HEK293 (cell line): ENCODE measurements around the gene TEPSIN.

Source experiments
- CTCF ChIA-PET: fragments of 350-600 bp; formaldehyde crosslinking; extraction: SDS; loops from one replicate; lab custom pipeline; 2021; ENCODE audit warnings: antibody characterized with exemption; lab: Yijun Ruan, JAX
- POLR2A ChIA-PET: fragments of 300-600 bp; formaldehyde crosslinking; extraction: SDS; loops from one replicate; lab custom pipeline; 2020; ENCODE audit warnings: antibody characterized with exemption, inconsistent platforms; lab: Yijun Ruan, JAX
- H3K27ac ChIP-seq: fragments of 200-500 bp; sonication (Bioruptor generic); 2 replicates; pipeline ENCODE4 v1.5.1; 2014; ENCODE audit warnings: low read depth, low read length, control low read depth, inconsistent platforms; ENCODE audit errors: extremely low read depth
- H3K36me3 ChIP-seq, 2 experiments: fragments of 200-500 bp in 1 of 2; sonication (Bioruptor generic) in 1 of 2; 1 replicate in 1 of 2; 2 replicates in 1 of 2; pipeline ENCODE4 v1.5.1; 2014 to 2017; ENCODE audit warnings: inconsistent platforms in 2 of 2, low read length in 2 of 2; ENCODE audit not compliant: control insufficient read depth in 2 of 2, insufficient read depth in 1 of 2
- H3K4me1 ChIP-seq: fragments of 200-500 bp; sonication (Bioruptor generic); 2 replicates; pipeline ENCODE4 v1.5.1; 2014; ENCODE audit warnings: mild to moderate bottlenecking, low read length, inconsistent platforms; ENCODE audit not compliant: control insufficient read depth, insufficient read depth
- H3K4me3 ChIP-seq: 2 replicates; pipeline ENCODE4 v1.5.1; 2011; ENCODE audit warnings: low read depth, mild to moderate bottlenecking, control low read depth, low read length, moderate library complexity
- H3K9me3 ChIP-seq: fragments of 200-500 bp; sonication (Bioruptor generic); 2 replicates; pipeline ENCODE4 v1.5.1; 2014; ENCODE audit warnings: low read depth, low read length, inconsistent platforms; ENCODE audit not compliant: control insufficient read depth, insufficient read depth
- GLI2 ChIP-seq: fragments of 450-650 bp; formaldehyde crosslinking; IDR thresholded peaks from 2 replicates; pipeline ENCODE4; 2017; ENCODE audit warnings: missing biosample characterization, missing genetic modification characterization, low read depth, borderline replicate concordance
- KLF1 ChIP-seq: fragments of 450-650 bp; formaldehyde crosslinking; IDR thresholded peaks from 2 replicates; pipeline ENCODE4 v1.5.1; 2016; ENCODE audit warnings: missing biosample characterization, missing genetic modification characterization
- KLF16 ChIP-seq: fragments of 450-650 bp; formaldehyde crosslinking; IDR thresholded peaks from 2 replicates; pipeline ENCODE4 v1.5.1; 2017; ENCODE audit warnings: missing biosample characterization, missing genetic modification characterization
- KLF9 ChIP-seq: fragments of 450-650 bp; formaldehyde crosslinking; IDR thresholded peaks from 2 replicates; pipeline ENCODE4 v1.5.1; 2016; ENCODE audit warnings: missing biosample characterization, missing genetic modification characterization, low read depth
- PRDM1 ChIP-seq: fragments of 450-650 bp; formaldehyde crosslinking; IDR thresholded peaks from 2 replicates; pipeline ENCODE4; 2016; ENCODE audit warnings: missing biosample characterization, missing genetic modification characterization
- SALL2 ChIP-seq: fragments of 450-650 bp; formaldehyde crosslinking; IDR thresholded peaks from 2 replicates; pipeline ENCODE4 v1.5.0; 2017; ENCODE audit warnings: missing biosample characterization, mild to moderate bottlenecking, missing genetic modification characterization, borderline replicate concordance
- SCRT2 ChIP-seq: fragments of 450-650 bp; formaldehyde crosslinking; IDR thresholded peaks from 2 replicates; pipeline ENCODE4 v1.5.1; 2016; ENCODE audit warnings: missing biosample characterization, missing genetic modification characterization
- ZBTB17 ChIP-seq: fragments of 450-650 bp; formaldehyde crosslinking; IDR thresholded peaks from 2 replicates; pipeline ENCODE4 v1.5.1; 2016; ENCODE audit warnings: missing biosample characterization, missing genetic modification characterization
- ZBTB21 ChIP-seq: fragments of 450-650 bp; formaldehyde crosslinking; IDR thresholded peaks from 2 replicates; pipeline ENCODE4 v1.5.1; 2017; ENCODE audit warnings: missing biosample characterization, missing genetic modification characterization
- ZBTB7A ChIP-seq: fragments of 450-650 bp; formaldehyde crosslinking; IDR thresholded peaks from 2 replicates; pipeline ENCODE4 v1.5.1; 2016; ENCODE audit warnings: low read depth, missing biosample characterization, missing genetic modification characterization
- ZFP3 ChIP-seq: fragments of 450-650 bp; formaldehyde crosslinking; IDR thresholded peaks from 2 replicates; pipeline ENCODE4 v1.5.1; 2016; ENCODE audit warnings: low read depth, missing biosample characterization, missing genetic modification characterization
- ZNF146 ChIP-seq: fragments of 450-650 bp; formaldehyde crosslinking; IDR thresholded peaks from 2 replicates; pipeline ENCODE4 v1.5.1; 2016; ENCODE audit warnings: missing biosample characterization, missing genetic modification characterization
- ZNF155 ChIP-seq: fragments of 450-650 bp; formaldehyde crosslinking; IDR thresholded peaks from 2 replicates; pipeline ENCODE4 v1.5.1; 2016; ENCODE audit warnings: missing biosample characterization, missing genetic modification characterization
- ZNF239 ChIP-seq: fragments of 450-650 bp; formaldehyde crosslinking; IDR thresholded peaks from 2 replicates; pipeline ENCODE4 v1.5.1; 2016; ENCODE audit warnings: missing biosample characterization, missing genetic modification characterization
- ZNF341 ChIP-seq: fragments of 450-650 bp; formaldehyde crosslinking; IDR thresholded peaks from 2 replicates; pipeline ENCODE4; 2016; ENCODE audit warnings: low read depth, missing biosample characterization, missing genetic modification characterization
- ZNF501 ChIP-seq: fragments of 450-650 bp; formaldehyde crosslinking; IDR thresholded peaks from 2 replicates; pipeline ENCODE4 v1.5.1; 2016; ENCODE audit warnings: missing biosample characterization, missing genetic modification characterization
- ZNF776 ChIP-seq: fragments of 450-650 bp; formaldehyde crosslinking; IDR thresholded peaks from 2 replicates; pipeline ENCODE4 v1.5.0; 2017; ENCODE audit warnings: missing biosample characterization, missing genetic modification characterization, borderline replicate concordance
- ZNF777 ChIP-seq: fragments of 450-650 bp; formaldehyde crosslinking; IDR thresholded peaks from 2 replicates; pipeline ENCODE4 v1.5.1; 2017; ENCODE audit warnings: missing biosample characterization, missing genetic modification characterization, borderline replicate concordance
- TF ChIP-seq, protein P1 (sequence below): fragments of 450-650 bp; IDR thresholded peaks from 2 replicates; pipeline ENCODE4 v1.5.1; 2018; ENCODE audit warnings: missing biosample characterization, missing genetic modification characterization
- TF ChIP-seq, protein P2 (sequence below): fragments of 450-650 bp; formaldehyde crosslinking; IDR thresholded peaks from 2 replicates; pipeline ENCODE4 v1.5.1; 2017; ENCODE audit warnings: missing biosample characterization, missing genetic modification characterization
- TF ChIP-seq, protein P3 (sequence below): sonication (generic); formaldehyde crosslinking; IDR thresholded peaks from 2 replicates; pipeline ENCODE4 v1.8.1; 2022; ENCODE audit warnings: mild to moderate bottlenecking, moderate library complexity, missing genetic modification reagents
- TF ChIP-seq, protein P4 (sequence below): fragments of 450-650 bp; formaldehyde crosslinking; IDR thresholded peaks from 2 replicates; pipeline ENCODE4; 2016; ENCODE audit warnings: missing biosample characterization, missing genetic modification characterization
- TF ChIP-seq, protein P5 (sequence below): fragments of 450-650 bp; formaldehyde crosslinking; IDR thresholded peaks from 2 replicates; pipeline ENCODE4 v1.5.1; 2016; ENCODE audit warnings: missing biosample characterization, missing genetic modification characterization
- TF ChIP-seq, protein P6 (sequence below): fragments of 450-650 bp; formaldehyde crosslinking; IDR thresholded peaks from 2 replicates; pipeline ENCODE4 v1.5.1; 2017; ENCODE audit warnings: missing biosample characterization, missing genetic modification characterization

TEPSIN gene

DNA sequence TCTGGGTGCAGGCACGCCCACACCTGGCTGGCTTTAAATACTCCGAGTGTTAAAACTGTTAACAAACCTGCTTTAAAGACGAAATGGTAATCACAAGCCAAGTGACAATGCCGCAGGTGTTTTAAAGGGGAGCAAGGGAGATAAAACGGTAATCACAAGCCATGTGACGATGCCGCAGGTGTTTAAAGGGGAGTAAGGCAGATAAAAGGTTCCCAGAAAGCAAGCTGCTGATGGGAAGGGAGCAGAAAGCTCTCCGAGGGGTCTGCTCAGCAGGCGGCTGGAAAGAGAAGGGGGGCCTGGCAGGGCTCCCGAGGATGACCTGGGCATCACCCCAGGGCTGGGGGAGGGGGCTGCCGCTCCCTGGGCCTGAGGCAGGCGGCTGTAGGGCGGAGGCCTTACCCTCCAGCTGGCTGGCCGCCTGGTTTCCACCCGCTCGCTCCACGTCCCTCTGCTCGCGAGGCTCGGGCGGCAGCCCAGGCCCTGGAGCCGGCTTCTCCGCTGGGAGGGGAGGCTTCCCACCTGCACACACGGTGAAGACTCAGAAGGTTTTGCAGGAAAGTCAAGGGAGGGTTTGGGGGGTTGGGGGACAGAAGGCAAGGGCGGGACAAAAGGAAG, 12.3 kb upstream of the TEPSIN start (continued):
- TF ChIP-seq, protein P1, sequence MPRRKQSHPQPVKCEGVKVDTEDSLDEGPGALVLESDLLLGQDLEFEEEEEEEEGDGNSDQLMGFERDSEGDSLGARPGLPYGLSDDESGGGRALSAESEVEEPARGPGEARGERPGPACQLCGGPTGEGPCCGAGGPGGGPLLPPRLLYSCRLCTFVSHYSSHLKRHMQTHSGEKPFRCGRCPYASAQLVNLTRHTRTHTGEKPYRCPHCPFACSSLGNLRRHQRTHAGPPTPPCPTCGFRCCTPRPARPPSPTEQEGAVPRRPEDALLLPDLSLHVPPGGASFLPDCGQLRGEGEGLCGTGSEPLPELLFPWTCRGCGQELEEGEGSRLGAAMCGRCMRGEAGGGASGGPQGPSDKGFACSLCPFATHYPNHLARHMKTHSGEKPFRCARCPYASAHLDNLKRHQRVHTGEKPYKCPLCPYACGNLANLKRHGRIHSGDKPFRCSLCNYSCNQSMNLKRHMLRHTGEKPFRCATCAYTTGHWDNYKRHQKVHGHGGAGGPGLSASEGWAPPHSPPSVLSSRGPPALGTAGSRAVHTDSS, result no peak
- TF ChIP-seq ZBTB21, result no peak
- TF ChIP-seq KLF16, result no peak
- no peak for TF ChIP-seq SALL2 (tag by site-specific recombination)
- TF ChIP-seq GLI2 (tag by site-specific recombination), result no peak
- TF ChIP-seq KLF1 (tag by site-specific recombination), result peak; percentile 68
- TF ChIP-seq ZFP3 (tag by site-specific recombination), result no peak
- no peak for TF ChIP-seq ZBTB7A (tag by site-specific recombination)
- no peak for TF ChIP-seq ZBTB17 (tag by site-specific recombination)
- TF ChIP-seq ZNF776 (tag by site-specific recombination), result no peak
- TF ChIP-seq ZNF239 (tag by site-specific recombination), result no peak
- TF ChIP-seq, protein P2, sequence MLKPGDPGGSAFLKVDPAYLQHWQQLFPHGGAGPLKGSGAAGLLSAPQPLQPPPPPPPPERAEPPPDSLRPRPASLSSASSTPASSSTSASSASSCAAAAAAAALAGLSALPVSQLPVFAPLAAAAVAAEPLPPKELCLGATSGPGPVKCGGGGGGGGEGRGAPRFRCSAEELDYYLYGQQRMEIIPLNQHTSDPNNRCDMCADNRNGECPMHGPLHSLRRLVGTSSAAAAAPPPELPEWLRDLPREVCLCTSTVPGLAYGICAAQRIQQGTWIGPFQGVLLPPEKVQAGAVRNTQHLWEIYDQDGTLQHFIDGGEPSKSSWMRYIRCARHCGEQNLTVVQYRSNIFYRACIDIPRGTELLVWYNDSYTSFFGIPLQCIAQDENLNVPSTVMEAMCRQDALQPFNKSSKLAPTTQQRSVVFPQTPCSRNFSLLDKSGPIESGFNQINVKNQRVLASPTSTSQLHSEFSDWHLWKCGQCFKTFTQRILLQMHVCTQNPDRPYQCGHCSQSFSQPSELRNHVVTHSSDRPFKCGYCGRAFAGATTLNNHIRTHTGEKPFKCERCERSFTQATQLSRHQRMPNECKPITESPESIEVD, result no peak
- no peak for TF ChIP-seq ZNF146 (tag by site-specific recombination)
- TF ChIP-seq, protein P3, sequence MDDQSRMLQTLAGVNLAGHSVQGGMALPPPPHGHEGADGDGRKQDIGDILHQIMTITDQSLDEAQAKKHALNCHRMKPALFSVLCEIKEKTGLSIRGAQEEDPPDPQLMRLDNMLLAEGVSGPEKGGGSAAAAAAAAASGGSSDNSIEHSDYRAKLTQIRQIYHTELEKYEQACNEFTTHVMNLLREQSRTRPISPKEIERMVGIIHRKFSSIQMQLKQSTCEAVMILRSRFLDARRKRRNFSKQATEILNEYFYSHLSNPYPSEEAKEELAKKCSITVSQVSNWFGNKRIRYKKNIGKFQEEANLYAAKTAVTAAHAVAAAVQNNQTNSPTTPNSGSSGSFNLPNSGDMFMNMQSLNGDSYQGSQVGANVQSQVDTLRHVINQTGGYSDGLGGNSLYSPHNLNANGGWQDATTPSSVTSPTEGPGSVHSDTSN (CRISPR knock-in tag), result no peak
- no peak for TF ChIP-seq KLF9
- TF ChIP-seq, protein P4, sequence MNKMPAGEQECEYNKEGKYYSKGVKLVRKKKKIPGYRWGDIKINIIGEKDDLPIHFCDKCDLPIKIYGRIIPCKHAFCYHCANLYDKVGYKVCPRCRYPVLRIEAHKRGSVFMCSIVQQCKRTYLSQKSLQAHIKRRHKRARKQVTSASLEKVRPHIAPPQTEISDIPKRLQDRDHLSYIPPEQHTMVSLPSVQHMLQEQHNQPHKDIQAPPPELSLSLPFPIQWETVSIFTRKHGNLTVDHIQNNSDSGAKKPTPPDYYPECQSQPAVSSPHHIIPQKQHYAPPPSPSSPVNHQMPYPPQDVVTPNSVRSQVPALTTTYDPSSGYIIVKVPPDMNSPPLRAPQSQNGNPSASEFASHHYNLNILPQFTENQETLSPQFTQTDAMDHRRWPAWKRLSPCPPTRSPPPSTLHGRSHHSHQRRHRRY (tag by site-specific recombination), result no peak
- TF ChIP-seq SCRT2 (tag by site-specific recombination), result peak; percentile 86

DNA sequence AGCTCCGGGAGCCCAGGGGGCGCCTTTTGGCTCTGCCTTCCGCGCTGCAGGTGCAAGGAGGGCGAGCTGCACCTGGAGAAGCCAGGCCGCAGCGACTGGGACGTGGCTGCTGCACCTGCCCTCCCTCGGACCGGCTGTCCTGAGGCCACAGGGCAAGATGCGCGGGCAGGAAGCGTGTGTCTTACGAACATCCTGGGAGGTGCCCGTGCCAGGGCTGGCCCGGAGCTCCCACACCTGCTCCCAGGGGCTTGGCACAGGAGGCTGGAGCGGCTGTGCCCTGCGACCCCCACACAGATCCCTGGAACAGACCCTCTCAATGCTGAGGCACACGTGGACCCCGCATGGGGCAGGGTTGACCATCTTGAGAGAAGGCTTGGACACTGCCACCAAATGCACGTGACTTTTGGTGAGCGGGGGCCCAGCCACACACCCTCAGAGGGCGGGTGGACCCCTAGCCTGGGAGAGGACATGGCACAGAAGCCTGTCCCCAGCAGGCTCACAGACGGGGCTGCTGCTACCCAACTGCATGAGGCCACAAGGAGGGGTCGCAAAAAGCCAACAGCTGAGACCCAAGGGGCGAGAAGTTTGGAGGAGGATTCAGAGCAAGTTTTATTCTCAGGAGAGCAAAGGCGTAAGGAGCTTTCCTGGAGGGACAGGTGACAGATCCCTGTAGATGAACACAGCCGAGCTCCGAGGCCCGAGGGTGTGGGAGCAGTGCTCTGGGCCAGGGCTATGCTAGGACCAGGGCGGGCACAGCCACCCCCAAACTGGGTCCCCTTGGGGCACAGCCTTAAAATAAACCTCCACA, 11.6 kb upstream of the TEPSIN start:
- Histone ChIP-seq H3K4me3 (no peak overlapping the region), H3K9me3 (no peaks in the 10 kb centered on the region), H3K4me1 (peaks cover 4% of the 10 kb centered on the region; the same call in 1 of the 2 replicates), H3K36me3 (peaks cover 0 to 51% of the 10 kb centered on the region in 2 experiments; a peak in 2 of 3 replicates), H3K27ac (no peak overlapping the region)
- ChIA-PET CTCF (interaction anchor here (0.6 to 1.5 kb wide), 3 partner anchors 234 to 351 kb away, joined by 3 to 7 read pairs (median 6); no protein-coding TSS in a partner anchor), POLR2A (interaction anchor here (1.4 kb wide), 1 partner anchor 9 kb away, joined by 4 read pairs; no protein-coding TSS in a partner anchor)
- TF ChIP-seq PRDM1 (no peak), ZNF155 (tag by site-specific recombination) (no peak), ZNF341 (no peak), ZNF501 (tag by site-specific recombination) (no peak), ZNF777 (tag by site-specific recombination) (no peak)
- TF ChIP-seq, protein P5, sequence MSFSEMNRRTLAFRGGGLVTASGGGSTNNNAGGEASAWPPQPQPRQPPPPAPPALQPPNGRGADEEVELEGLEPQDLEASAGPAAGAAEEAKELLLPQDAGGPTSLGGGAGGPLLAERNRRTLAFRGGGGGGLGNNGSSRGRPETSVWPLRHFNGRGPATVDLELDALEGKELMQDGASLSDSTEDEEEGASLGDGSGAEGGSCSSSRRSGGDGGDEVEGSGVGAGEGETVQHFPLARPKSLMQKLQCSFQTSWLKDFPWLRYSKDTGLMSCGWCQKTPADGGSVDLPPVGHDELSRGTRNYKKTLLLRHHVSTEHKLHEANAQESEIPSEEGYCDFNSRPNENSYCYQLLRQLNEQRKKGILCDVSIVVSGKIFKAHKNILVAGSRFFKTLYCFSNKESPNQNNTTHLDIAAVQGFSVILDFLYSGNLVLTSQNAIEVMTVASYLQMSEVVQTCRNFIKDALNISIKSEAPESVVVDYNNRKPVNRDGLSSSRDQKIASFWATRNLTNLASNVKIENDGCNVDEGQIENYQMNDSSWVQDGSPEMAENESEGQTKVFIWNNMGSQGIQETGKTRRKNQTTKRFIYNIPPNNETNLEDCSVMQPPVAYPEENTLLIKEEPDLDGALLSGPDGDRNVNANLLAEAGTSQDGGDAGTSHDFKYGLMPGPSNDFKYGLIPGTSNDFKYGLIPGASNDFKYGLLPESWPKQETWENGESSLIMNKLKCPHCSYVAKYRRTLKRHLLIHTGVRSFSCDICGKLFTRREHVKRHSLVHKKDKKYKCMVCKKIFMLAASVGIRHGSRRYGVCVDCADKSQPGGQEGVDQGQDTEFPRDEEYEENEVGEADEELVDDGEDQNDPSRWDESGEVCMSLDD (tag by site-specific recombination), result no peak
- TF ChIP-seq, protein P6, sequence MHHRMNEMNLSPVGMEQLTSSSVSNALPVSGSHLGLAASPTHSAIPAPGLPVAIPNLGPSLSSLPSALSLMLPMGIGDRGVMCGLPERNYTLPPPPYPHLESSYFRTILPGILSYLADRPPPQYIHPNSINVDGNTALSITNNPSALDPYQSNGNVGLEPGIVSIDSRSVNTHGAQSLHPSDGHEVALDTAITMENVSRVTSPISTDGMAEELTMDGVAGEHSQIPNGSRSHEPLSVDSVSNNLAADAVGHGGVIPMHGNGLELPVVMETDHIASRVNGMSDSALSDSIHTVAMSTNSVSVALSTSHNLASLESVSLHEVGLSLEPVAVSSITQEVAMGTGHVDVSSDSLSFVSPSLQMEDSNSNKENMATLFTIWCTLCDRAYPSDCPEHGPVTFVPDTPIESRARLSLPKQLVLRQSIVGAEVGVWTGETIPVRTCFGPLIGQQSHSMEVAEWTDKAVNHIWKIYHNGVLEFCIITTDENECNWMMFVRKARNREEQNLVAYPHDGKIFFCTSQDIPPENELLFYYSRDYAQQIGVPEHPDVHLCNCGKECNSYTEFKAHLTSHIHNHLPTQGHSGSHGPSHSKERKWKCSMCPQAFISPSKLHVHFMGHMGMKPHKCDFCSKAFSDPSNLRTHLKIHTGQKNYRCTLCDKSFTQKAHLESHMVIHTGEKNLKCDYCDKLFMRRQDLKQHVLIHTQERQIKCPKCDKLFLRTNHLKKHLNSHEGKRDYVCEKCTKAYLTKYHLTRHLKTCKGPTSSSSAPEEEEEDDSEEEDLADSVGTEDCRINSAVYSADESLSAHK (tag by site-specific recombination), result no peak
